HepG2 (cell line): Measurements from ENCODE around the gene ACP5. TPM values are rescaled to one million over a fixed set of nuclear protein-coding genes. Genes with fewer than 3 reads are reported as not detected.

Experiments
- BHLHE40 ChIP-seq: IDR thresholded peaks from 2 replicates; pipeline ENCODE4 v1.6.1; 2011; ENCODE audit warnings: low read length, improper control_type of control experiment
- CREB1 ChIP-seq, 2 experiments: fragments of 450-650 bp in 1 of 2; IDR thresholded peaks; 2 replicates each; pipeline ENCODE4 v1.6.1; 2016 to 2017; ENCODE audit warnings: control low read depth in 1 of 2, mild to moderate bottlenecking in 1 of 2, missing compliant biosample characterization in 1 of 2, missing genetic modification characterization in 1 of 2
- ELF1 ChIP-seq: sonication (generic); formaldehyde crosslinking; IDR thresholded peaks from 2 replicates; pipeline ENCODE4 v1.4.0; 2020; ENCODE audit warnings: missing genetic modification reagents
- ETV5 ChIP-seq: IDR thresholded peaks from 2 replicates; pipeline ENCODE4 v1.6.1; 2018; ENCODE audit warnings: missing biosample characterization, missing genetic modification reagents, inconsistent platforms, borderline replicate concordance
- GTF3A ChIP-seq: sonication (generic); formaldehyde crosslinking; conservative IDR thresholded peaks from 2 replicates; pipeline ENCODE4 v1.4.0; 2020; ENCODE audit warnings: mild to moderate bottlenecking, missing genetic modification reagents
- HNF4G ChIP-seq, 2 experiments: sonication (generic) in 1 of 2; formaldehyde crosslinking in 1 of 2; IDR thresholded peaks; 2 replicates each; pipeline versions ENCODE4 v1.4.0 to v1.6.1; 2011 to 2020; ENCODE audit warnings: borderline replicate concordance in 2 of 2, low read depth in 2 of 2, mild to moderate bottlenecking in 2 of 2, low read length in 1 of 2, missing genetic modification reagents in 1 of 2, moderate library complexity in 1 of 2
- KDM5A ChIP-seq: fragments of 200-600 bp; sonication (generic); IDR thresholded peaks from 2 replicates; pipeline ENCODE4 v1.7.0; 2018; ENCODE audit warnings: antibody characterized with exemption, mild to moderate bottlenecking, low read length, borderline replicate concordance
- MAF1 ChIP-seq: sonication (generic); formaldehyde crosslinking; IDR thresholded peaks from 2 replicates; pipeline ENCODE4 v1.5.0; 2020; ENCODE audit warnings: missing genetic modification reagents, borderline replicate concordance
- PHF20 ChIP-seq: sonication (generic); formaldehyde crosslinking; IDR thresholded peaks from 2 replicates; pipeline ENCODE4 v1.5.0; 2020; ENCODE audit warnings: mild to moderate bottlenecking, missing genetic modification reagents
- TBP ChIP-seq: sonication (generic); formaldehyde crosslinking; IDR thresholded peaks from 2 replicates; pipeline ENCODE4 v1.5.0; 2020; ENCODE audit warnings: missing genetic modification reagents
- ZBTB38 ChIP-seq: sonication (generic); formaldehyde crosslinking; IDR thresholded peaks from 2 replicates; pipeline ENCODE4 v1.5.1; 2020; ENCODE audit warnings: mild to moderate bottlenecking, missing genetic modification reagents
- ZNF317 ChIP-seq: sonication (generic); formaldehyde crosslinking; IDR thresholded peaks from 2 replicates; pipeline ENCODE4 v1.5.0; 2020; ENCODE audit warnings: mild to moderate bottlenecking, missing genetic modification reagents
- ZNF333 ChIP-seq: sonication (generic); formaldehyde crosslinking; IDR thresholded peaks from 2 replicates; pipeline ENCODE4 v1.4.0; 2020; ENCODE audit warnings: mild to moderate bottlenecking, missing genetic modification reagents, borderline replicate concordance
- ZNF33B ChIP-seq: sonication (generic); formaldehyde crosslinking; IDR thresholded peaks from 2 replicates; pipeline ENCODE4 v1.5.1; 2020; ENCODE audit warnings: mild to moderate bottlenecking, missing genetic modification reagents
- polyA plus RNA-seq, 8 experiments: library from polyadenylated mRNA; depleted of rRNA in 3 of 8; stranded (reverse) in 7 of 8; unstranded in 1 of 8; fragments of >200 nt; fragmentation: Illumina TruSeq in 4 of 8; extraction: Trizol in 4 of 8; gene quantifications; 2 replicates each; pipeline versions ENCODE4 v1.2.1 to v1.2.3, GENCODE V29; 2011 to 2016; ENCODE audit warnings: low read depth in 4 of 8, missing spikeins in 1 of 8, mixed read lengths in 1 of 8; ENCODE audit not compliant: insufficient read depth in 1 of 8
- total RNA-seq, 5 experiments: library from RNA; depleted of rRNA; stranded (reverse); fragments of >200 nt; fragmentation: Illumina TruSeq; extraction: Trizol; gene quantifications; 2 replicates each; pipeline ENCODE4 v1.2.3, GENCODE V29; 2016; ENCODE audit warnings: low read depth in 1 of 5
- TF ChIP-seq, protein P1 (sequence below): sonication (generic); formaldehyde crosslinking; IDR thresholded peaks from 2 replicates; pipeline ENCODE4 v1.9.0; 2021; ENCODE audit warnings: mild to moderate bottlenecking, missing genetic modification reagents
- TF ChIP-seq, protein P2 (sequence below): sonication (generic); formaldehyde crosslinking; IDR thresholded peaks from 2 replicates; pipeline ENCODE4 v1.4.0; 2020; ENCODE audit warnings: missing genetic modification reagents

The ACP5 gene
- total and polyA plus RNA-seq, 2 of the 13 experiments (the other 11 are each of a cell fraction or from before 2014, with no cell fraction given), result 1.3 to 6.7 TPM

DNA sequence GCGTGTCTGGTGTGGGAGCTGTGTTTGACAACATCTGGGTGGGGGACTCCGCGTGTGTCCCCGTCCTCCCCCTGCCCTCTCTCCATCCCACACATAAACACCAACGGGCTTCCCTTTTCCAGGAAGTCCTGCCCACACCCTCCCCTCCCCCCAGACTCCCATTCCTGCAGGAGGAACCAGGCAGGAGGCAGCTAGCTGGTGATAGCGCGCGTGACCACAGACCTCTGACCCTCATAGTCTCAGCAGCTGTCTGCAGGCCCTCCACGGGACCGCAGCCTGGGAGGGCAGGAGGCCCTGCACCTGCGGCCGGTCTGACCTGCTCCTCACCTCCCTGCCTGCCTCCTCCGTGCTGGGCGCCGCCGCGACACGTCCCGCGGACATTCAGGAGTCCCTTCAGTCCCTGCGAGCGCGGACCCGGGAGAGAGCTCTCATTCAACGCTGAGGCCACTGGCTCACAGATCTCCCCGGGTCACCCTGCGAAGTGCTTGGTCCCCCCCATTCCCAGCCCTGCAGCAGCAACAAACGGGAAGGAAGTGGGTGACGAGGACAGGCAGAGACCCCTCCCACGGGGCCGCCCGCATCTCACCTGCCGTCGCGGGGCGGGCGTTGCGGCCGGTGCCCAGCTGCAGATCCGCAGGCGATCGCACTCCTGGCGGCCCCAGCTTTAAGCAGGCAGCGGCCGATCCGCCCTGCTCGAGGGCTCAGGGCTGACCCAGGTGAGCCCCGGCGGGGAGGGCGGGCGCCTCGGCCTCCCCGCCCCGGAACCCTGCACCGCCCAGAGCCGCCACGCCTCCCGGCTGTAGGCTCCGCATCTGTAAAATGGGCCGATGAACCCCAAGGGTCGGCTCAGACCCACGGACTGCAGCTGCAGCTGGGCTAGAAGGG, 1.1 kb upstream of the ACP5 start (continued):
- TF ChIP-seq MAF1 (CRISPR knock-in tag) (no peak), PHF20 (CRISPR knock-in tag) (0 out of 2 replicates have a peak, but pooled peaks have one; percentile 6), ELF1 (no peak), ZNF333 (CRISPR knock-in tag) (no peak), KDM5A (no peak), HNF4G (IDR thresholded peaks at IDR 0.05; ENCODE audit: borderline replicate concordance, low read depth, low read length) (no peak), HNF4G (CRISPR knock-in tag; IDR thresholded peaks at IDR 0.05; ENCODE audit: borderline replicate concordance, low read depth) (0 out of 2 replicates have a peak, but pooled peaks have one; percentile 18), ETV5 (CRISPR knock-in tag) (no peak), TBP (CRISPR knock-in tag) (no peak), GTF3A (no peak), ZNF317 (CRISPR knock-in tag) (0 out of 2 replicates have a peak, but pooled peaks have one; percentile 22), BHLHE40 (peak; percentile 25; the same call in 1 of the 2 replicates), CREB1 (IDR thresholded peaks at IDR 0.05) (no peak), CREB1 (CRISPR knock-in tag; IDR thresholded peaks at IDR 0.05) (no peak), ZBTB38 (CRISPR knock-in tag) (peak; percentile 61; the same call in 1 of the 2 replicates), ZNF33B (CRISPR knock-in tag) (no peak)
- TF ChIP-seq, protein P1, sequence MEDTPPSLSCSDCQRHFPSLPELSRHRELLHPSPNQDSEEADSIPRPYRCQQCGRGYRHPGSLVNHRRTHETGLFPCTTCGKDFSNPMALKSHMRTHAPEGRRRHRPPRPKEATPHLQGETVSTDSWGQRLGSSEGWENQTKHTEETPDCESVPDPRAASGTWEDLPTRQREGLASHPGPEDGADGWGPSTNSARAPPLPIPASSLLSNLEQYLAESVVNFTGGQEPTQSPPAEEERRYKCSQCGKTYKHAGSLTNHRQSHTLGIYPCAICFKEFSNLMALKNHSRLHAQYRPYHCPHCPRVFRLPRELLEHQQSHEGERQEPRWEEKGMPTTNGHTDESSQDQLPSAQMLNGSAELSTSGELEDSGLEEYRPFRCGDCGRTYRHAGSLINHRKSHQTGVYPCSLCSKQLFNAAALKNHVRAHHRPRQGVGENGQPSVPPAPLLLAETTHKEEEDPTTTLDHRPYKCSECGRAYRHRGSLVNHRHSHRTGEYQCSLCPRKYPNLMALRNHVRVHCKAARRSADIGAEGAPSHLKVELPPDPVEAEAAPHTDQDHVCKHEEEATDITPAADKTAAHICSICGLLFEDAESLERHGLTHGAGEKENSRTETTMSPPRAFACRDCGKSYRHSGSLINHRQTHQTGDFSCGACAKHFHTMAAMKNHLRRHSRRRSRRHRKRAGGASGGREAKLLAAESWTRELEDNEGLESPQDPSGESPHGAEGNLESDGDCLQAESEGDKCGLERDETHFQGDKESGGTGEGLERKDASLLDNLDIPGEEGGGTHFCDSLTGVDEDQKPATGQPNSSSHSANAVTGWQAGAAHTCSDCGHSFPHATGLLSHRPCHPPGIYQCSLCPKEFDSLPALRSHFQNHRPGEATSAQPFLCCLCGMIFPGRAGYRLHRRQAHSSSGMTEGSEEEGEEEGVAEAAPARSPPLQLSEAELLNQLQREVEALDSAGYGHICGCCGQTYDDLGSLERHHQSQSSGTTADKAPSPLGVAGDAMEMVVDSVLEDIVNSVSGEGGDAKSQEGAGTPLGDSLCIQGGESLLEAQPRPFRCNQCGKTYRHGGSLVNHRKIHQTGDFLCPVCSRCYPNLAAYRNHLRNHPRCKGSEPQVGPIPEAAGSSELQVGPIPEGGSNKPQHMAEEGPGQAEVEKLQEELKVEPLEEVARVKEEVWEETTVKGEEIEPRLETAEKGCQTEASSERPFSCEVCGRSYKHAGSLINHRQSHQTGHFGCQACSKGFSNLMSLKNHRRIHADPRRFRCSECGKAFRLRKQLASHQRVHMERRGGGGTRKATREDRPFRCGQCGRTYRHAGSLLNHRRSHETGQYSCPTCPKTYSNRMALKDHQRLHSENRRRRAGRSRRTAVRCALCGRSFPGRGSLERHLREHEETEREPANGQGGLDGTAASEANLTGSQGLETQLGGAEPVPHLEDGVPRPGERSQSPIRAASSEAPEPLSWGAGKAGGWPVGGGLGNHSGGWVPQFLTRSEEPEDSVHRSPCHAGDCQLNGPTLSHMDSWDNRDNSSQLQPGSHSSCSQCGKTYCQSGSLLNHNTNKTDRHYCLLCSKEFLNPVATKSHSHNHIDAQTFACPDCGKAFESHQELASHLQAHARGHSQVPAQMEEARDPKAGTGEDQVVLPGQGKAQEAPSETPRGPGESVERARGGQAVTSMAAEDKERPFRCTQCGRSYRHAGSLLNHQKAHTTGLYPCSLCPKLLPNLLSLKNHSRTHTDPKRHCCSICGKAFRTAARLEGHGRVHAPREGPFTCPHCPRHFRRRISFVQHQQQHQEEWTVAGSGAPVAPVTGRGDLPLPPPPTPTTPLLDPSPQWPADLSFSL, result peak; percentile 66; the same call in 1 of the 2 replicates
- TF ChIP-seq, protein P2, sequence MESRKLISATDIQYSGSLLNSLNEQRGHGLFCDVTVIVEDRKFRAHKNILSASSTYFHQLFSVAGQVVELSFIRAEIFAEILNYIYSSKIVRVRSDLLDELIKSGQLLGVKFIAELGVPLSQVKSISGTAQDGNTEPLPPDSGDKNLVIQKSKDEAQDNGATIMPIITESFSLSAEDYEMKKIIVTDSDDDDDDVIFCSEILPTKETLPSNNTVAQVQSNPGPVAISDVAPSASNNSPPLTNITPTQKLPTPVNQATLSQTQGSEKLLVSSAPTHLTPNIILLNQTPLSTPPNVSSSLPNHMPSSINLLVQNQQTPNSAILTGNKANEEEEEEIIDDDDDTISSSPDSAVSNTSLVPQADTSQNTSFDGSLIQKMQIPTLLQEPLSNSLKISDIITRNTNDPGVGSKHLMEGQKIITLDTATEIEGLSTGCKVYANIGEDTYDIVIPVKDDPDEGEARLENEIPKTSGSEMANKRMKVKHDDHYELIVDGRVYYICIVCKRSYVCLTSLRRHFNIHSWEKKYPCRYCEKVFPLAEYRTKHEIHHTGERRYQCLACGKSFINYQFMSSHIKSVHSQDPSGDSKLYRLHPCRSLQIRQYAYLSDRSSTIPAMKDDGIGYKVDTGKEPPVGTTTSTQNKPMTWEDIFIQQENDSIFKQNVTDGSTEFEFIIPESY (CRISPR knock-in tag), result peak; percentile 43; the same call in 1 of the 2 replicates
